T-helper 2 cell treated with Interferon-gamma antibody and Interleukin-4, amounts not matched to agents 100 ng/mL and 5 ng/mL, for 36 hours (primary cell): ENCODE measurements around the gene SLC35E3. TPM values are rescaled to one million over a fixed set of nuclear protein-coding genes. Genes with fewer than 3 reads are reported as not detected.
"Not testable (repeated sequence)": the region's sequence is repeated elsewhere in the genome, so short reads cannot be mapped to it uniquely, and the experiment has no call there.

Experiments
- intact Hi-C: fragments of 100-400 bp; cut with micrococcal nuclease; formaldehyde crosslinking; loops from one replicate; pipeline ENCODE4 v1.15.1; 2023
- total RNA-seq: library from RNA; stranded (reverse); gene quantifications from 2 replicates; pipeline ENCODE4 v1.2.3, GENCODE V29; 2022

Gene SLC35E3
- total RNA-seq, 1 donor from 2014 or later: 7.5 TPM

DNA sequence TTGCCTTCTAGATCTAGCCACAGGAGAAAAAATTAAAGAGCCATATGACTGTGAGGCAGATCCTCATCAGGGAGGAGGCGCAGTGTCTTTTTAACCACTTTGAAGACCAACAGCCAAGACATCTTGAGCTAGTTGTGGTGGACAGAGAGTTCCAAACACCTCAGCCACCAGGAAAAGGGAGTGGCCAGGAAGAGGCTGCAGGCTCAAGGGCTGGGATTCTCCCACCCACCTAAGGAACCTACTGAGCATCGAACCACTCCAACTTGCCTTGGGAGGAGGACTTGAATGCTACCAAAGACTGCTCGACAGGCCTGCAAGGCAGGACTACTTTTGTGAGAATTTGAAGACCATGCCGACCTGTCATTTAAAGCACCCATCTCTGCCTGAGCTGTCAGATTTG is 47.5 kb downstream of the SLC35E3 start:
- intact Hi-C loops: no loop called here

DNA sequence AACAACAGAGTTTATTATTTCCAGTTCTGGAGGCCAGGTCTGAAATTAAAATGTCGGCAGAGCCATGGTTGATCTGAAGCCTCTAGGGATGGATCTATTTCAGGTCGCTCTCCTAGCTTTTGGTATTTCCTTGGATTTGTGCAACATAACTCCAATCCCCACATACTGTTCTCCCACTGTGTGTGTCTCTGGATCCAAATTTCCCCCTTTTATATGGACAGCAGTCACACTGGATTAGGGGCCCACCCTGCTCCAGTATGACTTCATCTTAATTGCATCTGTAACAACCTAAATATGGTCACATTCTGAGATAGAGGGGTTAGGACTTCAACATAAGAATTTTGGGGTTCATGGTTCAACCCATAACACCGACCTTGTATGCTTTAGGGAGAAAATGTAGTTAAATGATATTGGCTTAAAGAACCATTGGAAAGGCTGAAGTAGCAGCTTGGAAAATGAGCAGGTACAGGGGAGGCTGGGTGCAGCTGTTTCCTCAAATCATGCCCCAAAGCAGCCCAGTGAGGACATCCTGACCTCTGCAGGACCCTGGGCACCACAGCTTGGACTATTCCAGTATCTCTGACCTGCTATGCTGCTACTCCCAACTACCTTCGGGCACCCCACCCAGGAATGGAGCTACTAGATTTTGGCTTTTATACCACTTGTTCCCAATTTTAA is 48.1 kb downstream of the SLC35E3 start:
- intact Hi-C loops: no loop called here

DNA sequence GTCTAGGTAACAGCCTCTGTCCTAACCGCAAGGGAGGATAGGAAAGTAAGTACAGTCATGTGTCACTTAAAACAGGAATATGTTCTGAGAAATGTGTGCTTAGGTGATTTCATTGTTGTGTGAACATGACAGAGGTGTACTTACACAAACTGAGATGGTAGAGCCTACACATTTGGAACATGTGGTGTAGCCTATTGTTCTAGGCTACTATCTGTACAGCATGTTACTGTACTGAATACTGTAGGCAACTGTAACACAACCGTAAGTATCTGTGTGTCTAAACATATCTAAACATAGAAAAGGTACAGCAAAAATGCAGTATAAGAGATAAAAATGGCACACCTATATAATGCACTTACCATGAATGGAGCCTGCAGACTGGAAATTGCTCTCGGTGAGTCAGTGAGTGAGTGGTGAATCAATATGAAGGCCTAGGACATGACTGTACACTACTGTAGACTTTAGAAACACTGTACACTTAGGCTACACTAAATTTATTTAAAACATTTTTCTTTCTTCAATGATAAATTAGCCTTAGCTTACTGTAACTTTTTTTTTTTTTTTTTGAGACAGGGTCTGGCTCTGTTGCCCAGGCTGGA is 48.8 kb downstream of the SLC35E3 start:
- intact Hi-C loops: no loop called here

DNA sequence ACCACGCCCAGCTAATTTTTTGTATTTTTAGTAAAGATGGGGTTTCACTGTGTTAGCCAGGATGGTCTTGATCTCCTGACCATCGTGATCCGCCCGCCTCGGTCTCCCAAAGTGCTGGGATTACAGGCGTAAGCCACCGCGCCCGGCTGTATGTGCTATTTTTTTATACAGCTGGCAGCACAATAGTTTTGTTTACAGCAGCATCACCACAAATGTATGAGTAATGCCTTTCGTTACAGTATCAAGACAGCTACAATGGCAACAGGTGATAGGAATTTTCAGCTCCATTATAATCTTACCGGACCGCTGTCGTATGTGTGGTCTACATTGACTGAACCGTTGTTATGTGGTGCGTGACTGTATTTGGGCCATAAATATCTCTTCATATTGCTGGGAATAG is 50.4 kb downstream of the SLC35E3 start:
- intact Hi-C loops: no loop called here

DNA sequence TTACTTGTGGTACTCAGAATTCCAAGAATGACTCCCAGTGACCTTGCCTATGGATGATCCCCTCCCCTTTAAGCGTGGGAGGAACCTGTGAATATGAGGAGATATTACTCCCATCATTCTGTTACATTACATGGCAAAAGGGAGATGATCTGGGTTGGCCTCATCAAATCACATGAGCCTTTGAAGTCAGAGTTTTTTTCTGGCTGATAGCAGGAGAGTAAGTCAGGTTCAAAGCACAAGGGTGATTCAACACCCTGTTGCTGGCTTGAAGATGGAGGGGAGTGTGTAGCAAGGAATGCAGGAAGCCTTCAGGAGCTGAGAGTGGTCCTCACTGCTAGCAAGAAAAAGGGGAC is 52.9 kb downstream of the SLC35E3 start:
- intact Hi-C loops: no loop called here

DNA sequence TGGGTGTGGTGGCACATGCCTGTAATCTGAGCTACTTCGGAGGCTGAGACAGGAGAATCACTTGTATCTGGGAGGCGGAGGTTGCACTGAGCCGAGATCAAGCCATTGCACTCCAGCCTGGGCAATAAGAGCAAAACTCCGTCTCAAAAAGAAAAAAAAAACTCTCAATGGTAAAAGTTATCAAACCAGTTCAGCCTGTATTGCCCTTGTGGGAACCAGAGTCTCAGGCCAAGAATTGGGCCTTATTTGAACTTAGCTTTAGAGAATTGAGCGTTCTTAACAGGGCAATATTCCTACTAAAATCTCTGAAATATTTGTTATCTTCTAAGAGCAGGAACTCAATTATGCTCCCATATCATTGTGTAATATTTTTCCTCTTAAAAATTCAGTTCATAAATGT is 54.3 kb downstream of the SLC35E3 start:
- intact Hi-C loops: no loop called here

DNA sequence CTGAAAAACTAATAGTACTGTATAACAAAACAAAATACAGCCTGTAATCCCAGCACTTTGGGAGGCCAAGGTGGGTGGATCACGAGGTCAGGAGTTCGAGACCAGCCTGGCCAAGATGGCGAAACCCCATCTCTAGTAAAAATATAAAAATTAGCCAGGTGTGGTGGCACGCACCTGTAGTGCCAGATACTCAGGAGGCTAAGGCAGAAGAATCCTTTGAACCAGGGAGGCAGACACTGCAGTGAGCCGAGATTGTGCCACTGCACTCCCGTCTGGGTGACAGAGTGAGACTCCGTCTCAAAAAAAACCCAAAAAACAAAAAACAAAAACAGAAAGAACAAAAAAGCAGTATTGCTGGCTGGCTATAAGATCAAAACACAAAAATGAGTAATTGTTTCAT is 55.1 kb downstream of the SLC35E3 start:
- intact Hi-C loops: not testable (repeated sequence)

DNA sequence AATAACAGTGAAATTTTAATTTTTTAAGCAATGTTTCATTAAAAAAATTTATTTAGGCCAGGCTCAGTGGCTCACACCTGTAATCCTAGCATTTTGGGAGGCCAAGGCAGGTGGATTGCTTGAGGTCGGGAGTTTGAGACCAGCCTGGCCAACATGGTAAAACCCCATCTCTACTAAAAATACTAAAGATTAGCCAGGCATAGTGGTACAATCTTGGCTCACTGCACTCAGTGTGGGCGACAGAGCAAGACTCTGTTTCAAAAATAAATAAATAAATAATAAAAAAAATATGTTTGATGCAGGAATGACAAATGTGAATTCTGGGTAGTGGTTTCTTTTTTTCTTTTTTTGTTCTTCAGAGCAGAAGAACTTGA is 56.4 kb downstream of the SLC35E3 start:
- intact Hi-C loops: not testable (repeated sequence)

DNA sequence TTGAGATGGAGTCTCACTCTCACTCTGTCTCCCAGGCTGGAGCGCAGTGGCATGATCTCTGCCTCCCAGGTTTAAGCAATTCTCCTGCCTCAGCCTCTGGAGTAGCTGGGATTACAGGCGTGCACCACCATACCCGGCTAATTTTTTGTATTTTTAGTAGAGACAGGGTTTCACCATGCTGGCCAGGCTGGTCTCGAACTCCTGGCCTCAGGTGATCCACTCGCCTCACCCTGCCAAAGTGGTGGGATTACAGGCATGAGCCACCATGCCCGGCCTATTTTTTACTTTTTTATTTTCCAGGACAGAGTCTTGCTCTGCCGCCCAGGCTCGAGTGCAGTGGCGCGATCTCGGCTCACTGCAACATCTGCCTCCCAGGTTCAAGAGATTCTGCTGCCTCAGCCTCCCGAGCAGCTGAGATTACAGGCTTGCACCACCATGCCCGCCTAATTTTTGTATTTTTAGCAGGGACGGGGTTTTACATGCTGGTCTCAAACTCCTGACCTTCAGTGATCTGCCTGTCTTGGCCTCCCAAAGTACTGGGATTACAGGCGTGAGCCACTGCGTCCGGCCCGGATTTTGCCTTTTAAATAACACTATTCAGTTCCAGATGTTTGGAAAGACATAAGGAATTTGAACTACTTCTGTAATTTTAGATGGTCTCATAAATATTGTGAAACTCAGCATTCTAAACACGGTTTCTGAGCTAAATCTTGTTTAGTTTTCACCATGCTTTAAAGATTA is 57.1 kb downstream of the SLC35E3 start:
- intact Hi-C loops: not testable (repeated sequence)

DNA sequence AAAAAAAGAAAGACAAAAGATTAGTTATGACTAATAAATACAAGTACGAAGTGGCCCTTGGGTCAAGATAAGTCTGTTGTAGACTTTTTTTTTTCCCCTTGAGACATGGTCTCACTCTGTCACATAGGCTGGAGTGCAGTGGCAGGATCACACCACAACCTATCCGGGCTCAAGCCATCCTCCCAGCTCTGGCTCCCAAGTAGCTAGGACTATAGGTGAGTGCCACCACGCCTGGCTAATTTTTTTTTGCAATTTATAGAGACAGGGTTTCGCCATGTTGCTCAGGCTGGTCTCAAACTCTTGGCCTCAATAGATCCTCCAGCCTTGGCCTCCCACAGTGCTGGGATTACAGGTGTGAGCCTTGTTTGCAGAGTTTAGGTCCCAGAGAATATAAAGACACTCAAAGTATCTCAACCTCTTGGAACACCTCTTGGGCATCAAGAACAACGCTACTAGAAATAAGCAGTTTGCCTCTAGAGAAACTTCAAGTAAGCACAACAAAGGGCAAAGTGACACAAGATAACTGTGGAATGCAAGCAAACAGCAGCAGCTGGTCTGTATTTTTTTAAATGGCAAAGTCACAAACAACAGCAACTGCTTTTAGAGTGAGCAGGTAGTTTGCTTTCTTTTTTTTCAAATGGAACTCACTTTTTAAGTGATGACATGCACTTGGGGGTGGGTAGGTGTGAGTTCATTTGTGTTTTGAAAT is 58.1 kb downstream of the SLC35E3 start:
- intact Hi-C loops: no loop called here

DNA sequence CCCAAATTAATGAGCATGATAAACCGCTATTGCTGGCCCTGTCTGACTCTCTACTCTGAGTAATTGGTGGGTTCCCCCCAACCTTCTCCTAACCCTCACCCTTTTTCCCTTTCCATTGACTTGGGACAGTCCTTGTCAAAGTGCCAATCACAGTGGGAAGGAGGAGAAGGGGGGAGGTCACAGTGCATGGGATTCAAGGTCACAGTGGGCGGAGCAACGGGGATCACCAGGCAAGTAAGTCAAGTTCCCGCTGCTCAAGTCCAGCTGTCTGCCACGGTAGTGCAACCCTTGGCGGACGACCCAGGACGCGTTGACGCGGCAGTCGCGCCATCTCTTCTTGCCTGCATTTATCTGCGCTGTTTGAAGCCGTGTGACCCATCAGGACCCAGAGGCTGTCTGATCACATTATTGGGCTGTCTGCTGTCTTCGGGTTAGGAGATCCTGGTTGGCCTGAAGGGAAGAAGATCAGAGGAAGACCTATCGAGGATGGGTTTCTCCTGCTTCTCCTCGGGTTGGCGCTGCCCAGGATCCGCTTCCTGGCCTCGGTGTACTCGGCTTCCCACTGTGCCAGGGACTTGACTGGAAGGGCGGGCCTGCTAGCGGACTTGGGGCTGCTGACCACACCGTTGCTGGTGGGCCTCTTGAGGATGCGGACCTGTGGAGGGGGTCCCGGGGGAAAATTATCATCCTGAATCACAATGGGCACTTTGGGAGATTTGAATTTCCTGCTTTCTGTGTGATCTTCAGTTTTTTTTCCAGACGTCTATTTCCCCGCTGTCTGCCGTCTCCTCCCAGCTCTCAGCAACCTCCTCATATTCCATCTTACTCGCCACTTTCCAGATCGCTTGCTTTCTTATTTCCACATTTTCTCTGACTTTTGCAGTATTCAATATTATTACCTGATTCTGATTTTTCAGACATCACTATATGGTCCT is 58.9 kb downstream of the SLC35E3 start:
- intact Hi-C loops: loop anchor here (5.0 kb wide), 2 partner anchors 118 to 473 kb away; partner anchors contain the start of genes MDM1 and NUP107

DNA sequence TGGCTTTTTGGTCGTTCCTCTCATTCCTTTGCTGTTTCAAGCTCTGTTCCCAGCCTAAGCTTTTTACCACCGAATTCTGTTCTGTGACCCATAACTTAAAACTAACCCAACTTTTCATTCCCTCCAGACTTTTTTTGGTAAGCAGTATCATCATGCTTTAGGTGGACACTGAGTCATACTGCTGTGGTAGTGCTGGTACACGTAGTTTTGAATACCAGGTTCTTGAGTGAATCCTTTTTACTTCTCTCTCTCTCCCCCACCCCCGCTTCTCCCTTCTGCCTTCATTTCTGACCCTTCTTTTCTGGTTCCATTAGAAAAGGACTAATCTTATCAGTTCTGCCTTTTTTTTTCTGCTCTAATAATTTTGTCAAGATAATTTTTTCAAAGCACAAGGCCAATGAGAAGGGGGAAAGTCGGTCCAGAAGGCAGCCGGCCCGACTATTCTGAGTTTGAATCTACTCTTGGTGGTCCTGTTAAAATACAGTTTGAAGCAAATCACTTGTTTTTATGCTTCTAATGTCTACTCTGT is 59.7 kb downstream of the SLC35E3 start:
- intact Hi-C loops: loop anchor here (2.0 to 5.0 kb wide), 4 partner anchors 118 to 473 kb away; partner anchors contain the start of genes MDM1 and NUP107

DNA sequence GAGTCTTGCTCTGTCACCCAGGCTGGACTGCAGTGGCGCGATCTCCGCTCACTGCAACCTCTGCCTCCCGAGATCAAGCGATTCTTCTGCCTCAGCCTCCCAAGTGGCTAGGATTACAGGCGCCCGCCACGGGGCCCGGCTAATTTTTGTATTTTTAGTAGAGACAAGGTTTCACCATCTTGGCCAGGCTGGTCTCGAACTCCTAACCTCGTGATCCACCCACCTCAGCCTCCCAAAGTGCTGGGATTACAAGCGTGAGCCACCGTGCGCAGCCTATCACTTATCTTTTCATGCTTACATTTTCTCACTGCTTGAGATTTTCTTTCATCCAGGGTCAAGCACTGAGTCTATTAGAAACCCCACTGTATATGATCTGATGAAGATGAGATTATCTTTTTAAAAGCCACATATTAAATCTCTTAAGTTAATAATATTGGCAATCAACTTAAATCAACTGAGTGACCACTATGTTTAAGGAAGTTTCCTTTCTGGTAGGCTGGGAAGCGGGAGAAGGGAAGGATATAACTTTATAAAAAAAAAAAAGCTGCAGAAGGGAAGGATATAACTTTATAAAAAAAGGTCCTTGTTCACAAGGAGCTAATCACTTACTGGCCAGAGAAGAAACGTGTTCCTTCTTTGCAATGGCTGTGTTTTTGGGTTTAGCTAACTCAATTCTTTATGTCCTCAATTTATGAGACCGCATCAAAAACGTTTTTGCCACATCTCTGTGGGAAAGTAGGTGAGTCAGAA is 60.7 kb downstream of the SLC35E3 start:
- intact Hi-C loops: loop anchor here (1.0 to 5.0 kb wide), 5 partner anchors 119 to 474 kb away; partner anchors contain the start of genes MDM1, NUP107 and RAP1B

DNA sequence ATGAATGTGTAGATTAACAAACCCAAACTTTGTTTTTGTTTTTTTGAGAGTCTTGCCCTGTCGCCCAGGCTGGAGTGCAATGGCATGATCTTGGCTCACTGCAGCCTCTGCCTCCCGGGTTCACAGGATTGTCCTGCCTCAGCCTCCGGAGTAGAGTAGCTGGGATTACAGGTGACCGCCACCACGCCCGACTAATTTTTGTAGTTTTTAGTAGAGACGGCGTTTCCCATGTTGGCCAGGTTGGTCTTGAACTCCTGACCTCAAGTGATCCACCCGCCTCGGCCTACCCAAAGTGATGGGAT is 61.2 kb downstream of the SLC35E3 start:
- intact Hi-C loops: loop anchor here (1.0 to 5.0 kb wide), 5 partner anchors 120 to 475 kb away; partner anchors contain the start of genes MDM1, NUP107 and RAP1B

DNA sequence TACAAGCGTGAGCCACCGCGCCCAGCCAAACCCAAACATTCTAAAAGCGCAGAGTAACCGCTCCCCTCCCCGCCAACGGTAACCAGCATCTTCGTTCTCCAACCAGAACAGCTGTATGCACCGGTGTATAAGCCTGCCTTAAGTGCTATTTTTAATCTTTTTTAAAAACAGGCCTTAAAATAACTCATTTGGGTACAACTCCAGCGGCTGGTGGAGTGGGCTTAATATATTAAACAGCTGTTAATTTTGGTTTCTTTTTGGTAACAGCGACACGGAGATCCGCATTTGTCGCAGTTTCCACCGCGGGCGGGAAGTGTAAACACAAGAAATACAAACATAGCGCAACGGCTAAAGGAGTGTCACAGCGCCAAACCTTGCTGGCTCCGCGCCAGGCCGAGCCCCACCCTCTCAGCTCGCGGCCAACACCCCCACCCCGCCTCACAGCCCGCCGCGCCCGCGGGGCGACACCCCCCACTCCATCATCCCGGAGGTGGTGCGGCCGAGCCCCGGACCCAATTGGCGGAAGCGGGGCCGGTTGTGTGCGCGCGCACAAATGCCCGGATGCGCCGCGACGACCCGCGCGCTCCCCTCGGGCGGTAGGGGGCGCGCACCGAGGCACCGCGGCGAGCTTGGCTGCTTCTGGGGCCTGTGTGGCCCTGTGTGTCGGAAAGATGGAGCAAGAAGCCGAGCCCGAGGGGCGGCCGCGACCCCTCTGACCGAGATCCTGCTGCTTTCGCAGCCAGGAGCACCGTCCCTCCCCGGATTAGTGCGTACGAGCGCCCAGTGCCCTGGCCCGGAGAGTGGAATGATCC is 61.8 kb downstream of the SLC35E3 start, which contains the start of gene MDM2:
TSS of gene MDM2 (plus strand) at position 602 of the 812 bp plus-strand sequence. CDS start 301 bp downstream, outside the sequence.
- intact Hi-C loops: loop anchor here (1.0 to 5.0 kb wide), 11 partner anchors 25 to 1539 kb away; partner anchors contain the start of genes CAND1, CPM, MDM1 and NUP107

DNA sequence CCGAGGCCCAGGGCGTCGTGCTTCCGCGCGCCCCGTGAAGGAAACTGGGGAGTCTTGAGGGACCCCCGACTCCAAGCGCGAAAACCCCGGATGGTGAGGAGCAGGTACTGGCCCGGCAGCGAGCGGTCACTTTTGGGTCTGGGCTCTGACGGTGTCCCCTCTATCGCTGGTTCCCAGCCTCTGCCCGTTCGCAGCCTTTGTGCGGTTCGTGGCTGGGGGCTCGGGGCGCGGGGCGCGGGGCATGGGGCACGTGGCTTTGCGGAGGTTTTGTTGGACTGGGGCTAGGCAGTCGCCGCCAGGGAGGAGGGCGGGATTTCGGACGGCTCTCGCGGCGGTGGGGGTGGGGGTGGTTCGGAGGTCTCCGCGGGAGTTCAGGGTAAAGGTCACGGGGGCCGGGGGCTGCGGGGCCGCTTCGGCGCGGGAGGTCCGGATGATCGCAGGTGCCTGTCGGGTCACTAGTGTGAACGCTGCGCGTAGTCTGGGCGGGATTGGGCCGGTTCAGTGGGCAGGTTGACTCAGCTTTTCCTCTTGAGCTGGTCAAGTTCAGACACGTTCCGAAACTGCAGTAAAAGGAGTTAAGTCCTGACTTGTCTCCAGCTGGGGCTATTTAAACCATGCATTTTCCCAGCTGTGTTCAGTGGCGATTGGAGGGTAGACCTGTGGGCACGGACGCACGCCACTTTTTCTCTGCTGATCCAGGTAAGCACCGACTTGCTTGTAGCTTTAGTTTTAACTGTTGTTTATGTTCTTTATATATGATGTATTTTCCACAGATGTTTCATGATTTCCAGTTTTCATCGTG is 62.6 kb downstream of the SLC35E3 start:
- intact Hi-C loops: loop anchor here (1.0 to 5.0 kb wide), 8 partner anchors 24 to 1540 kb away; partner anchors contain the start of genes CAND1, CPM, MDM1 and NUP107

DNA sequence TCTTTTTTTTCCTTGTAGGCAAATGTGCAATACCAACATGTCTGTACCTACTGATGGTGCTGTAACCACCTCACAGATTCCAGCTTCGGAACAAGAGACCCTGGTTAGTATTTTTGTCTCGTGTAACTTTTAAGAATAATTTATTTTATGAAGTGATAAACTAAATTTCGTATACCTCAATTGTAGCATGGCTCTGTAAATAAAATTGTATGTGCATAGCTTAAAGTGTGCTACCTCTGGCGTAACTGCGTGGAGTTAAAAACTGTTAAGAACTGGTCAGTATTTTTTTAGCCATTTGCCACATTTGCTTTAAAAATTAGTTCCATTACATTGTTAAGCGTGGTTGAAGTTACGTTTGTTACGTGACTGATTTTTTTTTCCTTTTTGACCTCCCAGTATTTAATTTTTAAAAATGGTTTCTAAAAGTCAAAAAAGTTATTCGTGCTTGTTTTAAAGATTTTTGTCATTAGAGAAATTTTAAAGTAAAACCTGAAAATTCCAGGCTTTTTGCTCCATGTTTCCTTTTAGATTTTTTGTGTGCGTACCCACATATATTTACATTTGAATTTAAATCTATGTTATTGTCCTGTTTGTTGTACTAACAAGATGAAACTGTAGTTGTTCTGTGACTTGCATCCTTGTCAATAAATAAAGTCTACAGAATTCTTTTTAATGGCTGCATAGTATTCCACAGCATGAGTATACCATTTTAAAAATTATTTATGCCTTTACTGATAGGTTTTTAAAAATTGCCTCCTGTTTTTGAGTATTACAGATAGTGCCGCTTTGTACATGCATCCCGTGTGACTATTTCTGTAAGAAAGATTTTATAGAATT is 63.4 kb downstream of the SLC35E3 start:
- intact Hi-C loops: loop anchor here (2.0 to 5.0 kb wide), 5 partner anchors 23 to 1541 kb away; partner anchors contain the start of genes CAND1, CPM, MDM1 and NUP107
